ENCODE data around the gene TPM1.

DNA sequence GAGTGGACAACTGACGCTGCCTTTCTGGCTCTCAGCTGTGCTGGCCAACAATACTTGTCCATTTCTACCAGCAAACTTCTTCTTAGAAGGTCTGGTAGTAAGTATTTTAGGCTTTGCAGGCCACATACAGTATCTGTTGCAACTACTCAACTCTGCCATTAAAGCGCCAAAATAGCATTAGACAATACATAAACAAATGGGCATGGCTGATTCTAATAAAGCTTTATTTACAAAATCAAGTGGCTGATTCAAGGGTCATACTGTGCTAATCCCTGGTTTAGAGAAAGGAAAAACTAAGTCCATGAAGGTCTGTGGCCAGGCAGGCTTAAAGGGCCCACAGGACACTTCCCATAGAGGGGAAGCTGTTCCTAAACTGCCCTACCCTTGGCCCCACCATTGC lies 26.3 kb upstream of the TPM1 start:
- TF ChIP-seq, protein P1, sequence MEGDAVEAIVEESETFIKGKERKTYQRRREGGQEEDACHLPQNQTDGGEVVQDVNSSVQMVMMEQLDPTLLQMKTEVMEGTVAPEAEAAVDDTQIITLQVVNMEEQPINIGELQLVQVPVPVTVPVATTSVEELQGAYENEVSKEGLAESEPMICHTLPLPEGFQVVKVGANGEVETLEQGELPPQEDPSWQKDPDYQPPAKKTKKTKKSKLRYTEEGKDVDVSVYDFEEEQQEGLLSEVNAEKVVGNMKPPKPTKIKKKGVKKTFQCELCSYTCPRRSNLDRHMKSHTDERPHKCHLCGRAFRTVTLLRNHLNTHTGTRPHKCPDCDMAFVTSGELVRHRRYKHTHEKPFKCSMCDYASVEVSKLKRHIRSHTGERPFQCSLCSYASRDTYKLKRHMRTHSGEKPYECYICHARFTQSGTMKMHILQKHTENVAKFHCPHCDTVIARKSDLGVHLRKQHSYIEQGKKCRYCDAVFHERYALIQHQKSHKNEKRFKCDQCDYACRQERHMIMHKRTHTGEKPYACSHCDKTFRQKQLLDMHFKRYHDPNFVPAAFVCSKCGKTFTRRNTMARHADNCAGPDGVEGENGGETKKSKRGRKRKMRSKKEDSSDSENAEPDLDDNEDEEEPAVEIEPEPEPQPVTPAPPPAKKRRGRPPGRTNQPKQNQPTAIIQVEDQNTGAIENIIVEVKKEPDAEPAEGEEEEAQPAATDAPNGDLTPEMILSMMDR (IDR thresholded peaks at IDR 0.05), result no peak
- TF ChIP-seq EZH2 (IDR thresholded peaks at IDR 0.05; ENCODE audit: borderline replicate concordance, insufficient read depth, low read depth, low read length, poor library complexity, severe bottlenecking), result no peak

Data from B cell (primary cell).